OCI-M2 (cell line): ENCODE data around the gene AAK1.
"Not testable (repeated sequence)": the region's sequence is repeated elsewhere in the genome, so short reads cannot be mapped to it uniquely, and the experiment has no call there.

Source experiments
- DNase-seq: peaks from one replicate; lab custom pipeline; 2025; ENCODE audit not compliant: unreplicated experiment; lab: John Stamatoyannopoulos, UW

Gene AAK1

DNA sequence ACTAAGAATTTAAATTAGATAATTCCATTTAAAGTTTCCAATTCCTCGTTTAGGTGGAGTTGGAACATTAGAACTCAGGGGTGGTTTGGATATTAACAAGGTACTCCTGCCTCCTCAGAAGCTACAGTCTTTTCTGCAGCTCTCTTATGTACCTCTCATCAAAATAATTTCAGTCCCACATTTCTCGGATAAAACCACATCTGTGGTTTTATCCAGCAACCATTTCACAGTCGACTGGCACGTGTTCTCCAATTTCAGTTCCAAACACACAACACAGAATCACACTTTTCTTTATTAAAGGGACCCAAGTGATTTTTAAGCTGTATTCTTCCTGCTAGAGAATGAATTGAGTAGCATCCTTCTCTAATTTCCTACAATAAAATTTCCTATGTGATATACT lies 183.6 kb downstream of the AAK1 start:
- no peak for DNase-seq

DNA sequence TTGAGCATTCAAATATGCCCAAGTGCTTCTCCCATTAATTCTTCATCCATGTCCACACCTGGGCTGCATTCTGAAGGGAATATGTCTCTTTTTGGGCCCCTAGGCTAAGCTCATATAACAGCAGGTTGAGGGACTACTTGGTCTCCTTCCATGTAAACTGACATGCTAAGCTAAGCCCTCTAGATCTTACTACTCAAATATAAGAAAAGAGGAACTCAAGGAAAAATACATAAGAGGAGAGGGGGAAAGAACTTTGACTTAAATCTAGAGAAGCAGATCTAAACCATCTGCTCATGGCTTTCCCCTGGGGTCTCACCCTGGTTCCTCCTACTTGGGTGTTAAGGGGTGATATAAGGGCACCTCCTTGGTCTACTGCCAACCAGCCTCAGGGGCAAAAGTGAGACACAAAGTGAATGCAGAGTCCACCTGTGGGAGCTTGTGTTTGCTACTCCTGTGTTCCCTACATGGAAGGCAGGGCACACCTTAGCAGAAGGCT lies 186.5 kb downstream of the AAK1 start:
- no peak for DNase-seq

- no peak for DNase-seq
Measured at GRCh38 chr2:69456154-69456553, 187.4 kb downstream of the AAK1 start.

DNA sequence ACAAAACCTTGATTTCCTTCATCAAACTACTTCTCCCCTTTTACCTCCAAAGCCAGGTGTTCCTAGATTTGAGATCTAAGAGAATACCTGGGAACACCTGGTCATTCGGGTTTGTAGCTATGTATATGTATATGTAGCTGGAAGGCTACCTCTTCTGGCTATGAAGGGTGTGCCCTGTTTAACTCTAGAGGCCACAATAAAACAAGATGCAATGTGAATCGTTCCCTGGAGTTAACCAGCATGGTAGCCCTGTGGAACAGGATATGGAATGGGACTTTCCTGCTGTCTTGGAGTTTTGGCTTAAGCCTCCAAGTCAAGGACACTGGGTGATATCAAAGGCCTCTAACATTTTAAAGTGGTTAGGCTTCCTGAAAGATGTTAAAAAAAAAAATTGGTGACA lies 188.6 kb downstream of the AAK1 start:
- no peak for DNase-seq

- DNase-seq, result no peak
Measured at GRCh38 chr2:69453475-69454129, 189.9 kb downstream of the AAK1 start.

GRCh38 chr2:69452687-69453086 lies 190.9 kb downstream of the AAK1 start:
- no peak for DNase-seq

- no peak for DNase-seq
Measured at GRCh38 chr2:69450735-69451416, 192.7 kb downstream of the AAK1 start.

- no peak for DNase-seq
Measured at GRCh38 chr2:69449906-69450305, 193.6 kb downstream of the AAK1 start.

DNA sequence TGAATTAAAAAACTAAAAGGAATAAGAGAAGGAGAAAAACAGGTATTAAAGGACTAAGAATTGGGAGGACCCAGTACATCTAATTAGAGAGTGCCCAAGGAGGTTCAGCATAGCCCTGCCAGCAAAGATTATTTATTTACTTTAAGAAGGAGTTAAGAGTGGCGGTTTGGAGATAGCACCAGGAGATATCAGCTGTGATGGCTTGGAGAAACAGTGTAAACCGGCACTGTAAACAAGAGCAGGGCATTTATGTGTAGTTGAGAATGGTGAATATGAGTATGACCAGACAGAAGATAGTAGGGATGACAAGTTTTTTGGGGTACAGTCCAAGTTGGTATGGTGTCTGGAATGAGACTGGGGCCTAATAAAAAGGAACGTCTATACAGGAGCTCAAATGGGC lies 199.9 kb downstream of the AAK1 start:
- DNase-seq, result not testable (repeated sequence)

GRCh38 chr2:69439499-69439898 lies 204.0 kb downstream of the AAK1 start:
- DNase-seq, result not testable (repeated sequence)

- DNase-seq, result no peak
Measured at GRCh38 chr2:69438580-69438979, 205.0 kb downstream of the AAK1 start.

- no peak for DNase-seq
Measured at GRCh38 chr2:69437751-69438154, 205.8 kb downstream of the AAK1 start.

DNA sequence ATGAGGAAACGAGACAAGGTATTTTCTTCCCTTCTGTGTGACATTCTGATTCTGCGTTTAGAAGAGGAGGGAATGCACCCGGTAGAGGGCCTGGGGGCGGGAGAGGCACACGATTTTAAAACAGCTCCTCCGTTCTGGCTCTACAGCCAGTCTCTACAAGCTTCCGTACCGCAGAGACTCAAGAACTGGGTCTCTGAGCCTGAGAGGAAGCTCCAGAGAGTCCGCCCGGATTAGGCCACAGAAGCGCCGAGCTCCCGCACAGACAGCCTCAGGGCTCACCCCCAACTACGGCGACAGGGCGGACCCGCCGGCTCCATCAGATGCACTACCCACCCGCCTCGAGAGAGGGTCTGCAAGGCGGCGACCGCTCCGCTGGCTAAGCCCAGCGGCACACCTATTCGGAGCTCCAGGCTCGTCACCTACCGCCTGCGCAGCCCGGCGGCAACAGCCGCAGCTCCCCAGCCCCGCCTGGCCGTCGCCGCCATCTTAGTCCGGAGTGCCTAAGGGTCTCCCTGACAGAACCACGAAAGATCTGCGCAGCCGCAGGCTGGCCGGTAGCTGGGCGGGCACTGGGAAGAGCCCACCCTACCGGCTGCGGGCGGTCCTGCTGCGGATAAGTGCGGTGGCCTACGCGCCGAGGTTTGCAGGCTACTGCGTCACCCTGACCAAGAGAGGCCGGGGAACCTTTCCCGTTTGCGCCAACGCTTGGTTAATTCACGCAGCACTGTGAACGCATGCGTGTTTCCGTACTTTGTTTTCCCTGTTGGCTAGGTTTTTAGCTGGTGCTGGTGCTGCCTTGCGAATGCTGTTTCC lies 206.4 kb downstream of the AAK1 start, which contains the start of gene NFU1:
TSS of gene NFU1 (minus strand) at position 498 of the 813 bp plus-strand sequence. CDS start at position 485, 13 bp downstream.
- DNase-seq, result peak; percentile 51

GRCh38 chr2:69436596-69436937 lies 207.0 kb downstream of the AAK1 start:
- no peak for DNase-seq

DNA sequence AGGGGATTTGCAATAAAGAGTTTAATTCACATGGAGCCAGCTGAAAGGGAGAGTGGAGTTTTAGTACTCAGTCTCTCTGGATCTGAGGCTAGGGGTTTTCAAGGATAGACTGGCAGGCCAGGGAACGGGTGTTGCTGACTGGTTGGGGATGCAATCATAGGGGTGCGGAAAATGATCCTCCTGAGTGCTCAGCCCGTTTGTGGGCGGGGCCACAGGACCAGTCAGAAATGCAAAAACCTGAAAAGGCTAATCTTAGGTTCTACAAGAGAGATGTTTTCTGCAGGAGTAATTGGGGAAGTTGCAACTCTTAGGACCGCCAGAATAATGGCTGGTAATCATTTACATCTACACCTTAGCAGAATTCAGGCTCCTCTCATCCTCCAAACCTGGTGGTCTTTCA lies 208.8 kb downstream of the AAK1 start:
- DNase-seq, result no peak

DNA sequence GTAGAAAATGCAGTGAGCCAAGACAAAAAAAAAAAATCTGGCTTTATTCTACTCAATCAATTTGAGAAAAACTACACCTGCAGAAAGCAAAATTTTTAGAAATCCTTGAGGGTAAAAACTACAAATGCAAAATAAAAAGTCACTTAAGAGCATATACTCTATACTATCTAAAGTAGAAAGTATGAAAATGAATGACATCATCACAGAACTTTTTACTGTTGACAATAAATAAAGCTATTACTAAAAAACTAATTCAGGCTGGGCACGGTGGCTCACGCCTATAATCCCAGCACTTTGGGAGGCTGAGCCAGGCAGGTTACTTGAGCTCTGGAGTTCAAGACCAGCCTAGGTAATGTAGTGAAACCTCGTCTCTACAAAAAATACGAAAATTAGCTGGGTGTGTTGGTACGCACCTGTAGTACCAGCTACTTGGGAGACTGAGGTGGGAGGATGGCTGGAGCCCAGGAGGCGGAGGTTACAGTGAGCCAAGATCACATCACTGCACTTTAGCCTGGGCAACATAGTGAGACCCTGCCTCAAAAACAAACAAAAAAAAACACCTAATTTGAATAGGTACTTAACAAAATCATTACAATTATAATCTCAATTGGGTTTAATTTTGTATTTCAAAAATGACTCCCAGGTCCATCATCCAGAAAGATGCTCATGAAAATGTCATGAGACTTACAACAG lies 213.9 kb downstream of the AAK1 start:
- no peak for DNase-seq

GRCh38 chr2:69428981-69429380 lies 214.6 kb downstream of the AAK1 start:
- no peak for DNase-seq

DNA sequence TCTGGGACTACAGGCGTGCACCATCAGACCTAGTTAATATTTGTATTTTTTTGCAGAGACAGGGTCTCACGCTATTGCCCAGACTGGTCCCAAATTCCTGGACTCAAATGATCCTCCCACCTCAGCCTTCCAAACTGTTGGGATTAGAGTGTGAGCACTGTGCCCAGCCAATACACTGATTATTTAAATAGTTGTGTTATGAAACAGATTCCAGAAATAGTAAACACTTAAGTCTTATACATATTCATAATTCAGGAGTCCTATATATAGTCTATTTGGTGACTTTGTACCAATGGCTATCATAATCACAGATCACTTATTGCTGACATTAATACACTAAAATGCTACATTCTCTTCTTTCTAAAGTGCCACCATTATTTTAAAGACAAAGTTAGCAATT lies 219.1 kb downstream of the AAK1 start:
- DNase-seq, result no peak

GRCh38 chr2:69422198-69422597 lies 221.3 kb downstream of the AAK1 start:
- no peak for DNase-seq

DNA sequence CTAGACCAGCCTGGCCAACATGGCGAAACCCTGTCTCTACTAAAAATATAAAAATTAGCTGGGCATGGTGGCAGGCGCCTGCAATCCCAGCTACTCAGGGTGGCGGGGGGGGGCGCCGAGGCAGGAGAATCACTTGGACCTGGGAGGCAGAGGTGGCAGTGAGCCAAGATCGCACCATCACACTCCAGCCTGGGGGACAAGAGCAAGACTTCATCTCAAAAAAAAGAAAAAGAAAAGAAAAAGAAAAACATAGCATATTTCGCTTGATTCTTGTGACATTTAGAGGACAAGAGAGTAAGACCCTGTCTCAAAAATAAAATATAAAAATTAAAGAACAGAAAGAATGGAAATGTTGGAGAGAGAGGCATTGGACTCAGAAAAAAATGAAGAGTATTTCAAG lies 224.4 kb downstream of the AAK1 start:
- not testable (repeated sequence) for DNase-seq

GRCh38 chr2:69416147-69416546 lies 227.4 kb downstream of the AAK1 start:
- DNase-seq, result no peak
